HG02973 (cell line): ENCODE data around the gene PPA2.
A peak's percentile ranks its signal among the peaks of the same experiment; 100 is the strongest.
"Not testable (repeated sequence)": the region's sequence is repeated elsewhere in the genome, so short reads cannot be mapped to it uniquely, and the experiment has no call there.

Source experiments
- ATAC-seq: cut with Tn5 transposase; IDR thresholded peaks from one replicate; pipeline ENCODE4 v1.9.1; 2021; ENCODE audit warnings: moderate library complexity; ENCODE audit not compliant: unreplicated experiment

PPA2 gene

GRCh38 chr4:105460306-105460705 lies 13.6 kb downstream of the PPA2 start:
- ATAC-seq = no peak

DNA sequence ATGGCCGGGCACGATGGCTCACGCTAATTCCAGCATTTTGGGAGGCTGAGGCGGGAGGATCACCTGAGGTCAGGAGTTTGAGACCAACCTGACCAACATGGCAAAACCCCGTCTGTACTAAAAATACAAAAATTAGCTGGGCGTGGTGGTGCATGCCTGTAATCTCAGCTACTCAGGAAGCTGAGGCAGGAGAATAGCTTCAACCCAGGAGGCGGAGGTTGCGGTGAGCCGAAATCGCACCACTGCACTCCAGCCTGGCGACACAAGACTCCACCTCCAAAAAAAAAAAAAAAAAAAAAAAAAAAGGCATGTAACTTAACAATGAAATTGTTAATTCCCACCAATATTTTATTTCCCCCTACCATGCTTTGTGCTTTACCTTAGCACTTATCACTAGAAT lies 15.3 kb downstream of the PPA2 start:
- ATAC-seq = not testable (repeated sequence)

DNA sequence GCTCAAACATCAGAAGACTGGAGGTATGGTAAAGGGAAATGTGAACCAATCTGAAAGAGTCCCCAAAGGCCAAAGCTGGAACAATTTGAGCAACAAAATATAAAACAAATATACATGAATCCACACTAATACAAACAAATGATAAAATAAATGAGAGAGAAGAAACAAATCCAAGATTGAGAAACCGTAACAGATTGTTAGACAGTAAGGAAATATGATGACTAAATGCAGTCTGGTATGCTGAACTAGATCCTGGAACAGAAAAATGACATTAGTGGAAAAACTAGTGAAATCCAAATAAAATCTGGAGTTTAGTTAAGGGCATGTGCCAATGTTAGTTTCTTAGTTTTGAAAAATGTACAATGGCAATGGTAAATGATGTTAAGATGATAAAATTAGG lies 15.9 kb downstream of the PPA2 start:
- no peak for ATAC-seq

DNA sequence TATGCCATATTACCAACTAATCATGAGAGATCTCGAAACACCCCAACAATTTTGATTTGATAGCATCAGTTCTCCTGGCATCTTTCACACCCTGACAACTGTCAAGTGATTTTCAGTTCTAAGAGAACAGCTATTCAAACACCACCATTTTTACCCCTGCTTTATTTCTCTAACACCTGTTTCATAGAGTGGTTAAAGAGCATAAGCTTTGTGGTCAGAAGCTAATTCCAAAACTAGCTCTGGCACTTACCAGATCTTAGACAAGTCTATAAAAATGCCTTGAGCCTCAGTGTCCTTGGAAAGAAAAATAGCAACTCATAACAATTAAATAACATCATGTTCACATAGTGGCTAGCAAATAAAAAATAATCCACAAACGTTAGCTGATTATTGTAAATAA lies 17.9 kb downstream of the PPA2 start:
- ATAC-seq = no peak

- ATAC-seq = no peak
Measured at GRCh38 chr4:105455182-105455581, 18.7 kb downstream of the PPA2 start.

- peak; percentile 85 for ATAC-seq
Measured at GRCh38 chr4:105453550-105454205, 20.2 kb downstream of the PPA2 start.

GRCh38 chr4:105451346-105451745 lies 22.5 kb downstream of the PPA2 start:
- no peak for ATAC-seq

- no peak for ATAC-seq
Measured at GRCh38 chr4:105440890-105441289, 33.0 kb downstream of the PPA2 start.

DNA sequence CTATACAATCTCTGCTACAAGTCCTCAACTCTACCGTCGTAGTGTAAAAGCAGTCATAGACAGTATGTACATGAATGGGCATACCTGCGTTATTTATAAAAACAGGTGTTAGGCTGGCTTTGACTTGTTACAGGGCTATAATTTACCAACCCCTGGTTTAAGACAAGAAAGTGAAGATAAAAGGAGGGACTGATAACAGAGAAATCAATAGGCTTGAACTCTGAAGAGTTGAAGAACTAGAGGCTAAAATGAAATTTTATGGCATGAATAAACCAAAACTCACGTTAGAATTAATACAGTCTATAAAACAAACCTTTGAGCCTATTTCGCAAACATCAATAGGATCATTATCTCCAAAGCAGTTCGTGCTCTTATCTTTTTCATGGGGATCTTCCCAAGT lies 36.2 kb downstream of the PPA2 start:
- no peak for ATAC-seq

DNA sequence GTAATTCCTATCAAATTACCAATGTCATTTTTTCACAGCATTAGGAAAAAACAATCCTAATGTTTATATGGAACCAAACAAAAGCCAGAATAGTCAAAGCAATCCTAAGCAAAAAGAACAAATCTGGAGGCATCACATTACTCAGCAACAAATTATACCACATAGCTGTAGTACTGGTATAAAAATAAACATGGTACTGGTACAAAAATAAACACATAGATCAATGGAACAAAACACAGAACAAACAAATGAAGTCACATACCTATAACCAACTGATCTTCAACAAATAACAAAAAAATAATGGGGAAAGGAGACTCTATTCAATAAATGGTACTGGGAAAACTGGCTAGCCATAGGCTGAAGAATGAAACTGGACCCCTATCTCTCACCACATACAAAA lies 37.4 kb downstream of the PPA2 start:
- ATAC-seq = no peak

DNA sequence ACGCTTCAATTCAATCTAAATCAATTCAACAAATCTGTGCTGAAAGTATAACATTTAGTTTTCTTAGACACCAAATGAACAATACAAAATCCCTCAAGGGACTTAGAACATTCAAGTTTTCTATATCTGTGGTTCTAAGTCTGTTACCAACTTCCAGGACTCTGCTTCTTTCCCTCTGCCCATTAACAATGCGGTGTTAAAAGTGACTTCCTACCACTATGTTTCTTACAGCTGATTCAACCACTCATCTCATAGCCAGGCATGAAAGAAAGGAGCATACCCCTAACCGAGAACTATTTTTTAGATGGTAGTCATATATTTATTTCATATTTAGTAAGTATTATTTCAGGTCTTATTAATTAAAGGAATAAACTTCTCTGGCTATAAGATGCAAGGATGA lies 38.9 kb downstream of the PPA2 start:
- ATAC-seq = no peak

DNA sequence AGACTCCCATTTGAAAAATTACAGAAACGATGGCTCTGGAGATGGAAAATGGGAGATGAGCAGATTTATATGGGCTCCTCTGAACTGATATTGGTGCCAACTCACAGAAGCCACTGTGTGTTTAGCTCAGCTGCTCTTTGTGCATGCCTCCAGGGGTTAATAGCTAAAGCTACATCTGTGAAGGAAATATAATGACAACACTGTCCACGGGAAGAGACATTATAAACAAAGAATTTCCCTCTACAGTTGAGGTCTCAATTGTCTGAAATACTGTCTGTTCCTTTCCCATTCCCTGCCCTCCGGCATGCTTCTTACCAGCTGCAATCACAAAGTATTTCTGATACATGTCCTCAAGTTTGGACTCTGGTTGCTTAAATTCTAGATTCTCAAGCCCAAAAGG lies 40.4 kb downstream of the PPA2 start:
- no peak for ATAC-seq

- ATAC-seq = no peak
Measured at GRCh38 chr4:105432438-105432837, 41.4 kb downstream of the PPA2 start.

GRCh38 chr4:105430811-105431210 lies 43.1 kb downstream of the PPA2 start:
- no peak for ATAC-seq

DNA sequence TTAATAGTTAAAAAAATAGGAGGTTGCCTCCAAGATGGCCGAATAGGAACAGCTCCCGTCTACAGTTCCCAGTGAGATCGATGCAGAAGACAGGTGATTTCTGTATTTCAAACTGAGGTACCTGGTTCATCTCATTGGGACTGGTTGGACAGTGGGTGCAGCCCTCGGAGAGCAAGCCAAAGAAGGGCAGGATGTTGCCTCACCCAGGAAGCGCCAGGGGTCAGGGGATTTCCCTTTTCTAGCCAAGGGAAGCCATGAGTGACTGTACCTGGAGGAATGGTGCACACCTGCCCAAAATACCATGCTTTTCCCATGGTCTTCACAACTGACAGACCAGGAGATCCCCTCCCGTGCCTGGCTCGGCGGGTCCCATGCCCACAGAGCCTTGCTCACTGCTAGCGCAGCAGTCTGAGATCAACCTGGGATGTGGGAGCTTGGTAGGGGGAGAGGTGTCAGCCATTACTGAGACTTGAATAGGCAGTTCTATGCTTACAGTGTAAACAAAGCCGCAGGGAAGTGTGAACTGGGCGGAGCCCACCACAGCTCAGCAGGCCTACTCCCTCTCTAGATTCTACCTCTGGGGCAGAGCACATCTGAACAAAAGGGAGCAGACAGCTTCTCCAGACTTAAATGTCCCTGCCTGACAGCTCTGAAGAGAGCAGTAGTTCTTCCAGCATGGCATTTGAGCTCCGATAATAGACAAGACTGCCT lies 47.5 kb downstream of the PPA2 start:
- ATAC-seq = no peak

DNA sequence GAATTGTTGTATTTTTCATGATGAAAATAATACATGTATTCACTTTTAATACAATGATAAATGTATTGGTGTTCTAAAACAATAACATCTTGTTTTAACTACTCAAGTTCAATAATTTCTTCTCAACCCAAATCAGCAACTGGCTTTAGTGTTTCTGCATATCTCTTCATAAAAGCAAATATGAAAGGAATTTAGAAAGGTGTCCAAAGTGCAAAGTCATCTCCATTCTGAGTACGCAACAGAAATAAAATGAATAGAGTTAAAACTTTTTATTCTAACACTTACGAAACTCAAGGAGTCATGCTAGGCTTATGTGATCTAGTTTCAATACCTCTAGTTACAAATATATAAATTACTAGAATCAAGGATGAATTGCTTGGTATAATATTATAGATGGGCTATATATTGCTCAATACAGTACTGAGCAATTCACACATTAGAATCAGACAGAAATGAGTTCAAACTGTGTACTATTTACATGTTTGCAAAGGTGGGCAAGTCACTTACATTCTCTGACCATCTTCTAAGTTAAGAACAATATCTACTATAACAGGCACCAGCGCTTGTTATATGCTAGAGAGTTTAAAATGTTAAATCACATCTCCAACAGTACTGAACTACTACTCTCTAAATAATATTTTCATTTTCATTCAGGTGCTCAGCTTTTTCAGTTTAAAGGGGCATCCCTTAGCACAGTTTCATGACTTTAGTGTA lies 51.5 kb downstream of the PPA2 start:
- ATAC-seq = no peak

DNA sequence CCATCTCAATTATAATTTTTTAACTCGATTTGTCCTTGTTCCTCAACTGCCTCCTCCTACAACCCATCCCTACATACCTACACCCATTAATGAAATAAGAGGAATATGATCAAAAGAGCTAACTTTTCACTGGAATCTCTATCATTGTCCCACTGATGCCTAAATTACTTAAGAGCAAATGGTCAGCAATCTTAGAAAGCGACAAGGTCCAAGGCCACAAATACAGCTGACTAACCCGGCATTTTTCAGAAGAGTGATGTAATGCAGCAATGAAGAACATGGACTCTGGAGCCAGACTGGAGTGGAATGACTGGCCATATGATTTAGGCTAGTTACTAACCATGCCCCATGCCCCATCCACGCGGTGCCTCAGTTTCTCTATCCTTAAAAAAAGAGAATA lies 56.2 kb downstream of the PPA2 start:
- no peak for ATAC-seq

GRCh38 chr4:105415281-105415744 lies 58.5 kb downstream of the PPA2 start:
- ATAC-seq = no peak

DNA sequence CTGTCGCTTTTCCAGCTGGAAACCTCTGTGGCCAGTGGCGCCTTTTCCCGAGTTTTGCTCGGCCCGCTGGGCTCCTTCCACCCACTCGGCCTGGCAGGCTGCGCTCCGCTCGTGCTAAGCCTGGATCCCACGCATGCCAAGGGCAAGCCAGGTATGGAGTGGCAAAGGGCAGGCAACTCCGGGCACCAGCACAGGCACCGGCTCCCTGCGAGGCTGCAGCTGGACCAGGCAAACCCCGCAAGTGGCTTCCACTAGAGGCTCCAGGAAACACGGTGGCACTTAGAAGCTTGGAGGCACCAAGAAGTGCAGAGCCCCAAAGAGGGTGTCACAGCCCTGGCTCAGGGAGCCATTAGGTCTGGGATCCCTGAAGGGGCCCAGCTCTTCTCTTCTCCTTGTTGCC lies 59.5 kb downstream of the PPA2 start:
- ATAC-seq = no peak

DNA sequence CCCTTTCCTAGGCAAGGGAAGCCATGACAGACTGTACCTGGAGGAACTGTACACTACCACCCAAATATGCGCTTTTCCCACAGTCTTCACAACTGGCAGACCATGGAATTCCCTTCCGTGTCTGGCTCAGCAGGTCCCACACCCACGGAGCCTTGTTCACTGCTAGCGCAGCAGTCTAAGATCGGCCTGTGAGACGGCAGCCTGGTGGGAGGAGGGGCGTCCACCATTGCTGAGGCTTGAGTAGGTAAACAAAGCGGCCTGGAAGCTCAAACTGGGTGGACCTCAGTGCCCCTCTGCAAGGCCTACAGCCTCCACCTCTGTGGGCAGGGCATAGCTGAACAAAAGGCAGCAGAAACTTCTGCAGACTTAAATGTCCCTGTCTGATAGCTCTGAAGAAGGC lies 64.7 kb downstream of the PPA2 start:
- ATAC-seq = not testable (repeated sequence)

DNA sequence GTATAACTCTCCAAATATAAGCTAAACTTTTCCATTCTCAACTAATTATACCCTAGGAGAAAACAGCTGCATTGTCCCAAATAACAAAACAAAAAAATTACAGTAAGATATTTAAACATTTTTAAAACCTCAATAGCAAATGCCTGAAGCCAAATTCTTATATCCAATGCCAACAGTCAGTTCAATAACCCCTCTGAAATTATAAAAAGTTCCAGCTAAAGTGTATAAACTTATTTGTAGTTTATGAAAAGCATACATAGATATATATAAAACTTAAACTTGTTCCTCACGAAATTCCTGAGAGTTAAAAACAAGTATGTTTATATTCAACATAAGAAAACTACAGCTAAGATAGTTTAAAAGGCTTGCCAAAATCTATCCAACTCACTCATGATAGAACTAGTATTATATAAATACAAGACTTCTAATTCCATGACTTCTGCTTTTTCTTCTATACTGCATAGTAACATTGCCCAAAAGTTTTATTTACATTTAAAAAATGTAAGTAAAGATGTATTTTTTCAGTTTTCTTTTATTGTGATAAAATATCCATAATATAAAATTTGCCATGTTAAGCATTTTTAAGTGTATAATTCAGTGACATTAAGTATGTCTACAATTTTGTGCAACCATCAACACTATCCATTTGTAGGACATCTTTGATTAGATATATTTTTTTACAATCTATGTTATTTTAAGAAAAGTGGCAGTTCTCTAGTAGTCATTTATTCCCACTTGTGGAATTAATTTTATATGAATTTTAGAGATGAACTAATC lies 72.8 kb downstream of the PPA2 start:
- no peak for ATAC-seq
